K562 (cell line): Measurements from ENCODE around the gene P3H4. TPM values are rescaled to one million over a fixed set of nuclear protein-coding genes. Genes with fewer than 3 reads are reported as not detected.
A peak's percentile ranks its signal among the peaks of the same experiment; 100 is the strongest.

Experiments
- AFF1 ChIP-seq, 2 experiments: fragments of 450-650 bp; IDR thresholded peaks; 2 replicates each; pipeline ENCODE4 v1.6.1; 2018; ENCODE audit warnings: mild to moderate bottlenecking in 2 of 2, low read depth in 1 of 2; ENCODE audit not compliant: partially characterized antibody in 2 of 2
- ARNT ChIP-seq, 2 experiments: fragments of 450-650 bp; IDR thresholded peaks; 2 replicates each; pipeline ENCODE4 v1.6.1; 2016; ENCODE audit warnings: mild to moderate bottlenecking in 1 of 2
- POLR2B ChIP-seq: fragments of 450-650 bp; IDR thresholded peaks from 2 replicates; pipeline ENCODE4 v1.6.1; 2018; ENCODE audit warnings: low read depth; ENCODE audit not compliant: partially characterized antibody
- TFAP4 ChIP-seq: sonication (generic); formaldehyde crosslinking; IDR thresholded peaks from 2 replicates; pipeline ENCODE4 v1.8.0; 2022; ENCODE audit warnings: missing genetic modification reagents, mild to moderate bottlenecking, moderate library complexity, borderline replicate concordance
- YY1 ChIP-seq, 3 experiments: IDR thresholded peaks; 2 replicates each; pipeline ENCODE4 v1.6.1; 2011; ENCODE audit warnings: low read length in 2 of 3, mild to moderate bottlenecking in 2 of 3, moderate library complexity in 2 of 3, borderline replicate concordance in 1 of 3, control low read depth in 1 of 3, low read depth in 1 of 3; ENCODE audit not compliant: insufficient read depth in 3 of 3, insufficient replicate concordance in 2 of 3, control insufficient read depth in 1 of 3, insufficient read length in 1 of 3; ENCODE audit errors: extremely low read depth in 1 of 3
- ZBTB49 ChIP-seq: sonication (generic); formaldehyde crosslinking; IDR thresholded peaks from 2 replicates; pipeline ENCODE4 v1.8.0; 2022; ENCODE audit warnings: missing genetic modification reagents, mild to moderate bottlenecking, borderline replicate concordance
- ZEB2 ChIP-seq: fragments of 450-650 bp; IDR thresholded peaks from 2 replicates; pipeline ENCODE4 v1.6.1; 2016
- ZNF212 ChIP-seq: fragments of 450-650 bp; formaldehyde crosslinking; IDR thresholded peaks from 2 replicates; pipeline ENCODE4 v1.4.0; 2020; ENCODE audit warnings: mild to moderate bottlenecking
- ZNF23 ChIP-seq: fragments of 250-450 bp; sonication (Bioruptor Pico); IDR thresholded peaks from 2 replicates; pipeline ENCODE4 v1.4.0; 2020; ENCODE audit warnings: mild to moderate bottlenecking
- ZNF395 ChIP-seq: fragments of 200-800 bp; sonication (Bioruptor generic); IDR thresholded peaks from 2 replicates; pipeline ENCODE4 v1.6.1; 2017; ENCODE audit warnings: missing genetic modification characterization, missing compliant biosample characterization
- polyA plus RNA-seq, 8 experiments: library from polyadenylated mRNA; depleted of rRNA in 4 of 8; stranded (reverse) in 5 of 8; unstranded in 3 of 8; fragments of >200 nt; fragmentation: Nextera tagmentation in 2 of 8; fragmentation: Illumina TruSeq in 1 of 8; extraction: Ambion mirVana in 2 of 8; extraction: Trizol in 1 of 8; gene quantifications; 2 replicates each; pipeline versions ENCODE4 v1.2.1 to v1.2.3, GENCODE V29; 2011 to 2014; ENCODE audit warnings: inconsistent platforms in 1 of 8, missing spikeins in 1 of 8
- total RNA-seq, 7 experiments: library from RNA; depleted of rRNA in 6 of 7; stranded (reverse); fragments of >200 nt in 6 of 7; fragmentation: Illumina TruSeq in 2 of 7; extraction: Trizol in 2 of 7; gene quantifications; 2 replicates each; pipeline versions ENCODE4 v1.2.1 to v1.2.3, GENCODE V29; 2011 to 2021; ENCODE audit warnings: low replicate concordance in 1 of 7

P3H4 gene
- total and polyA plus RNA-seq, 9 of the 15 experiments (the other 6 are each of a cell fraction or from before 2014, with no cell fraction given) = 0.10 to 3.7 (median 1.0) TPM

DNA sequence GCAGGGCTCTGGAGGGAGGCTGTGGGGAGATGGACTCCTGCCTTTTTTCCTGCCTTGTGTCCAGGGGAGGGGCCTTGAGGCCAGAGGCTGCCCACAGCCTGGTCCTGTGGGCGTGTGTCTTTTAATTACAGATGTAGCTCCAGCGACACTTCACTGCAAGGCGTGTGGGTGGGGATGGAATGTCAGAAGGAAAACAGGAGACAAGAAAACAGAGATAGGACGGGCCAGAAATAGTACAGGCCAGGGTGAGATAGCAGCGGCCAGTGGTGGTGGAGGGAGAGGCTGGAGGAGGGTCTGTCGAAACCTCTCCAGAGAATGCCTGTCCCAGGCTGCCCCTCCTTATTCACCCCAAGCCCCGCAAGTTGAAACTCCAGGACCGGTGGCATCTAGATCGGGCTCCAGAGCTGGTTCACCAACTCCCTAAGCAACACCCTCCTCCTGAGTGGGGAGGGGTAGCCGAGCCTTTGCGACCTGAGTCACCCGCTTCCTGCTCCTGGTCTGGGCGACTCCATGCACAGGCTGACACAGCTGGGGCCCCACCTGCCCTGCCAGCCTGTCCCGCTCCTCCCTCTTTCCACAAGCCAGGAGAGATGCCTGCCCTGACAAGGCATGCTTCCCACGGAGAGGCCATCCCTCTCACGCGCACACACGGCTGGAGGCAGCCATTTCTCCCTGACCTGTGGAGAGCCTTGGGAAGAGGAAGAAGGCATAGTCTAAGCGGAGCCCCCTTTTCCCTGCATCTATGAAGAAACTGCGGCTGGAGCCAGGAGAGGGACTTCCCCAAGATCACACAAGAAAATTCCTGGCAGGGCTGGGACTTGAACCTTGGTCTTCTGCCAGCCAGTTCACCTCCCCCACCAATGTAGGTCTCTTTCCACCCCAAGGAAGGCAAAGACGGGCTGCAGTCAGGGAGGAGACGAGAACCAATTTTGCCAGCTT is 18.6 kb downstream of the P3H4 start (continued):
- TF ChIP-seq YY1 (IDR thresholded peaks at IDR 0.05; ENCODE audit: borderline replicate concordance in 1 of 3, control insufficient read depth in 1 of 3, extremely low read depth in 1 of 3, insufficient read depth in 3 of 3, insufficient read length in 1 of 3, insufficient replicate concordance in 2 of 3, low read depth in 1 of 3, low read length in 2 of 3) = peak in 1 of 3 experiments; percentile 61
- TF ChIP-seq ZEB2 = peak; percentile 35; the same call in 1 of the 2 replicates
- no peak for TF ChIP-seq ZNF212 (CRISPR knock-in tag)
- TF ChIP-seq ZNF395 (CRISPR knock-in tag) = peak; percentile 54; the same call in 1 of the 2 replicates
- 0 out of 4 replicates have a peak, but pooled peaks of 1 of the 2 experiments have one; percentile 56 for TF ChIP-seq ARNT (IDR thresholded peaks at IDR 0.05)
- TF ChIP-seq ZNF23 (CRISPR knock-in tag) = no peak
- peak; percentile 38 for TF ChIP-seq POLR2B
- TF ChIP-seq ZBTB49 (CRISPR knock-in tag) = no peak
- peak; percentile 80; the same call in 1 of the 2 replicates for TF ChIP-seq TFAP4
- peak in 1 of 2 experiments; percentile 39 for TF ChIP-seq AFF1 (IDR thresholded peaks at IDR 0.05; ENCODE audit: low read depth in 1 of 2, partially characterized antibody in 2 of 2)
